Keratinocyte (primary cell): ENCODE measurements around the gene XCL2.
"Not testable (repeated sequence)": the region's sequence is repeated elsewhere in the genome, so short reads cannot be mapped to it uniquely, and the experiment has no call there.

ENCODE experiments used
- EZH2 ChIP-seq: IDR thresholded peaks from one replicate; pipeline ENCODE4 v1.6.1; 2012; ENCODE audit warnings: inconsistent platforms, mild to moderate bottlenecking, low read length, moderate library complexity
- TF ChIP-seq, protein P1 (sequence below), 3 experiments: IDR thresholded peaks in 1 of 3; conservative IDR thresholded peaks in 1 of 3; optimal IDR thresholded peaks in 1 of 3; 2 replicates in 2 of 3; 3 replicates in 1 of 3; pipeline versions ENCODE3 to v1.5.1; 2011; ENCODE audit warnings: low read length in 3 of 3, mild to moderate bottlenecking in 3 of 3, moderate library complexity in 2 of 3, control low read depth in 1 of 3, inconsistent platforms in 1 of 3; ENCODE audit not compliant: insufficient read depth in 2 of 3; ENCODE audit errors: extremely low read depth in 1 of 3

DNA sequence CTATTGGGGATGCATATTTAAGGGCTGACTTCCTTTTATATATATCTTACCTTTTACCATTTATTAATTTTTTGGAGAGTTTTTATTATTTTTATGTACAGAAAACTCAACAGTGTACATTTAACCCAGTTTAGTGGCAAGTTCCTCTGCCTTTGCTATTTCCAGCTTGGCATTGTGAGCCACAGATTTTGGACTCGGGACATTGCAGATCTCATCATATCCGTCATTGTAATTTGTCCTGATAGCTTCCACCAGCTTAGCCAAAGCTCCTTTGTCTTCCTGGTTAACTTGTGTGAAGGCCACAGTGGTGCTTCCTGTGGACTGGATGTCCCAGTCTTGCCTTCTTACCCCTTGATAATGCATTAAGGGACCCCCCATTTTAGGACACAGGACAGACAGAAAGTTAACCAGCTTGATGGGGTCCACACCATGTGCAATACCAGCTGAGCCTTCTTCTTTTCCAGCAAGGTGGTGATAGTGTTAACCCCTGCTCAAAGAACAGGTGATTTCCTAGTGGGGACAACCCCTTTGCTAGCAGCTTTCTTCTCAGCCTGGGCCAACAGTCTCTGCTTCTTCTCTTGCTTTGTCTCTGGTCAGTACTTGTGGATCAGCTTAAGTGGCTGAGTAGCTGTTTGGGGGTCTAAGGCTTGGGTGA, 34.9 kb upstream of the XCL2 start:
- TF ChIP-seq EZH2, result not testable (repeated sequence)
- TF ChIP-seq, protein P1, sequence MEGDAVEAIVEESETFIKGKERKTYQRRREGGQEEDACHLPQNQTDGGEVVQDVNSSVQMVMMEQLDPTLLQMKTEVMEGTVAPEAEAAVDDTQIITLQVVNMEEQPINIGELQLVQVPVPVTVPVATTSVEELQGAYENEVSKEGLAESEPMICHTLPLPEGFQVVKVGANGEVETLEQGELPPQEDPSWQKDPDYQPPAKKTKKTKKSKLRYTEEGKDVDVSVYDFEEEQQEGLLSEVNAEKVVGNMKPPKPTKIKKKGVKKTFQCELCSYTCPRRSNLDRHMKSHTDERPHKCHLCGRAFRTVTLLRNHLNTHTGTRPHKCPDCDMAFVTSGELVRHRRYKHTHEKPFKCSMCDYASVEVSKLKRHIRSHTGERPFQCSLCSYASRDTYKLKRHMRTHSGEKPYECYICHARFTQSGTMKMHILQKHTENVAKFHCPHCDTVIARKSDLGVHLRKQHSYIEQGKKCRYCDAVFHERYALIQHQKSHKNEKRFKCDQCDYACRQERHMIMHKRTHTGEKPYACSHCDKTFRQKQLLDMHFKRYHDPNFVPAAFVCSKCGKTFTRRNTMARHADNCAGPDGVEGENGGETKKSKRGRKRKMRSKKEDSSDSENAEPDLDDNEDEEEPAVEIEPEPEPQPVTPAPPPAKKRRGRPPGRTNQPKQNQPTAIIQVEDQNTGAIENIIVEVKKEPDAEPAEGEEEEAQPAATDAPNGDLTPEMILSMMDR (optimal IDR thresholded peaks at IDR 0.05 in 1 of 3, IDR thresholded peaks at IDR 0.05 in 1 of 3, conservative IDR thresholded peaks at IDR 0.05 in 1 of 3; ENCODE audit: extremely low read depth in 1 of 3, insufficient read depth in 2 of 3, low read length in 3 of 3), result not testable (repeated sequence)
